GM19372 (cell line): ENCODE measurements around the gene APAF1.
"Not testable (repeated sequence)": the region's sequence is repeated elsewhere in the genome, so short reads cannot be mapped to it uniquely, and the experiment has no call there.

Source experiments
- ATAC-seq: cut with Tn5 transposase; IDR thresholded peaks from one replicate; pipeline ENCODE4 v1.9.1; 2021; ENCODE audit warnings: mild to moderate bottlenecking, low read depth, moderate library complexity; ENCODE audit not compliant: unreplicated experiment

Gene APAF1, protein sequence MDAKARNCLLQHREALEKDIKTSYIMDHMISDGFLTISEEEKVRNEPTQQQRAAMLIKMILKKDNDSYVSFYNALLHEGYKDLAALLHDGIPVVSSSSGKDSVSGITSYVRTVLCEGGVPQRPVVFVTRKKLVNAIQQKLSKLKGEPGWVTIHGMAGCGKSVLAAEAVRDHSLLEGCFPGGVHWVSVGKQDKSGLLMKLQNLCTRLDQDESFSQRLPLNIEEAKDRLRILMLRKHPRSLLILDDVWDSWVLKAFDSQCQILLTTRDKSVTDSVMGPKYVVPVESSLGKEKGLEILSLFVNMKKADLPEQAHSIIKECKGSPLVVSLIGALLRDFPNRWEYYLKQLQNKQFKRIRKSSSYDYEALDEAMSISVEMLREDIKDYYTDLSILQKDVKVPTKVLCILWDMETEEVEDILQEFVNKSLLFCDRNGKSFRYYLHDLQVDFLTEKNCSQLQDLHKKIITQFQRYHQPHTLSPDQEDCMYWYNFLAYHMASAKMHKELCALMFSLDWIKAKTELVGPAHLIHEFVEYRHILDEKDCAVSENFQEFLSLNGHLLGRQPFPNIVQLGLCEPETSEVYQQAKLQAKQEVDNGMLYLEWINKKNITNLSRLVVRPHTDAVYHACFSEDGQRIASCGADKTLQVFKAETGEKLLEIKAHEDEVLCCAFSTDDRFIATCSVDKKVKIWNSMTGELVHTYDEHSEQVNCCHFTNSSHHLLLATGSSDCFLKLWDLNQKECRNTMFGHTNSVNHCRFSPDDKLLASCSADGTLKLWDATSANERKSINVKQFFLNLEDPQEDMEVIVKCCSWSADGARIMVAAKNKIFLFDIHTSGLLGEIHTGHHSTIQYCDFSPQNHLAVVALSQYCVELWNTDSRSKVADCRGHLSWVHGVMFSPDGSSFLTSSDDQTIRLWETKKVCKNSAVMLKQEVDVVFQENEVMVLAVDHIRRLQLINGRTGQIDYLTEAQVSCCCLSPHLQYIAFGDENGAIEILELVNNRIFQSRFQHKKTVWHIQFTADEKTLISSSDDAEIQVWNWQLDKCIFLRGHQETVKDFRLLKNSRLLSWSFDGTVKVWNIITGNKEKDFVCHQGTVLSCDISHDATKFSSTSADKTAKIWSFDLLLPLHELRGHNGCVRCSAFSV (N-terminal part only)

DNA sequence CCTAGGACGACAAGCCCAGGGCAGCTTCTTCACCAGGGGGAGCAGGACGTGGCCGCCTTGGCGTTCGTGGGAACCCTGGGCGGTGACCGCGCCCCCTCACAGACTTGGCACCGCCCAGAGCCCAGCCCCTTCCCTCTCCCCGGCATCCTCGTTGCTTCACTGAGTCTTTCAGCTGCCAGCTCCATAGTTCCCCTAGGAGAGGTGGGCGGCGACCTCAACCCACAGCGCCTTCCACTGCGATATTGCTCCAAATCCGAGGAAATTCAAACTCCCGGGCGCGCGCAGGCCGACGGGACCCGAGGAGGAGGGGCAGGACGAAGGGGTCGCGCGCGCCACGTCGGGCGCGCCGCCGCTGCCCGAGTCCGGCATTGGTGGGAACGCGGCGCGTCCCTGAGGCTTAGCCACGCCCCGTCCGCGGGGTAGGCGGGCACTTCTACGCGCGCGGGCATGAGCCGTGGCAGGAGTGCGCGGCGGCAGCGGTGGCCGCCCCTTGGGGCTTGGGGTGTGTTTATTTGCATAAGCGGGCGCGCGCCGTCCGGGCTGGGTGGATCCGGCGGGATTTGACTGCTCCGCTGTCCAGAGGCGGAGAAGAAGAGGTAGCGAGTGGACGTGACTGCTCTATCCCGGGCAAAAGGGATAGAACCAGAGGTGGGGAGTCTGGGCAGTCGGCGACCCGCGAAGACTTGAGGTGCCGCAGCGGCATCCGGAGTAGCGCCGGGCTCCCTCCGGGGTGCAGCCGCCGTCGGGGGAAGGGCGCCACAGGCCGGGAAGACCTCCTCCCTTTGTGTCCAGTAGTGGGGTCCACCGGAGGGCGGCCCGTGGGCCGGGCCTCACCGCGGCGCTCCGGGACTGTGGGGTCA, at the start of gene APAF1, which contains the start of gene IKBIP:
APAF1 (plus strand) TSS at position 579 of the 860 bp plus-strand sequence. CDS start 3,070 bp downstream, outside the sequence.
IKBIP (minus strand) TSS at position 77 of the 860 bp plus-strand sequence. CDS start 87 bp downstream, outside the sequence.
- peak; percentile 82 for ATAC-seq

DNA sequence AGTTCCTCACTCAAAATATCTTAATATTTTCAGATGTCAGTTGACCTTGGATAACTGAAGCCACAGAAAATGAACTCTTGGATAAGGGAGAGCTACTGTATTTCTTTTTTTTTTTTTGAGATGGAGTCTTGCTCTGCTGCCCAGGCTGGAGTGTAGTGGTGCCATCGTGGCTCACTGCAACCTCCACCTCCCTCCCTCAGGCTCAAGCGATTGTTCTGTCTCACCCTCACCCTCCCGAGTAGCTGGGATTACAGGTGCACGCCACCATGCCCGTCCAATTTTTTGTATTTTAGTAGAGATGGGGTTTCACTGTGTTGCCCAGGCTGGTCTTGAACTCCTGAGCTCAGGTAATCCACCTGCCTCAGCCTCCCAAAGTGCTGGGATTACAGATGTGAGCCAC, 47.8 kb upstream of the APAF1 start:
- ATAC-seq: not testable (repeated sequence)

DNA sequence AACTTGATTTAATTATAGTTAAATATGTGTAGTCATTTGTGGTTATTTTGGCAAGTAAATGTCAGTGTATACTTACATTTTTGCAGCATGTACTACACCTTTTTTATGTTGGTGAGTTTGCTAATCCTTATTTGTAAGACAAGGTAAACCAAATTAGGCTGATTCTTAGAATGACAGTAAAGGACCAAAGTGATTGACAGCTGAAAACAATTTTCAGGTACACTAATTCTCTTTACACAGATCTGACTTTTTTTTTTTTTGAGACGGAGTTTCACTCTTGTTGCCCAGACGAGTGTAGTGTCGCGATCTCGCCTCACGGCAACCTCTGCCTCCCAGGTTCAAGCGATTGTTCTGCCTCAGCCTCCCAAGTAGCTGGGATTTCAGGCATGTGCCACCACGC, 43.2 kb upstream of the APAF1 start:
- ATAC-seq: no peak

DNA sequence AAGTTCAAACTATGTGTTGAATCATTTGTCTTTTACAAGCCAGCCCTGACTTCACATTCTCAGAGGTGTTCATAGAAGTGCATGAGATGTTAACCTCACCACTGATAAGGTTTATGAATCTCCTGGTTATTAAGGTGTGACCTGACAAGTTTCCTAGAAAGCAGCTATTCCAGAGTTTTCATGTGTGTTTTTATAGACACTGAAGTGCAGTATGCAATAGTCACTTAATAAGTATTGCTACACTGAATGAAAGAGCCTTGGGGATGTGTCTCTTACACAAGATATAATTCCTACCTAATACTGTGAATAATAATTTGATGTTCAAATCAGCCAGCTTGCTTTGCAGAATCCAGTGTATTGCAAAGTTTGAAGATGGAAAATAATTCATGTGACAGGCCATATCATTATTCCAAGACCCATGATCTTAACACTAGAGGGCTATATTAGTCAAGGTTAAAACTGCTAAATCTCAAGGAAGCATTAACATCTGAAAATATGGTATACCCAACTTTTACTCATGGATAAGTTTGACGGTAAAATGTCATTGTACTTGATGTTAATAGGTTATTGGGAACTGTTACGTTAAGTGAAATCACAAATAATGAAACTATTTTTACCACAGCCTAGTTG, 38.6 kb upstream of the APAF1 start:
- no peak for ATAC-seq

DNA sequence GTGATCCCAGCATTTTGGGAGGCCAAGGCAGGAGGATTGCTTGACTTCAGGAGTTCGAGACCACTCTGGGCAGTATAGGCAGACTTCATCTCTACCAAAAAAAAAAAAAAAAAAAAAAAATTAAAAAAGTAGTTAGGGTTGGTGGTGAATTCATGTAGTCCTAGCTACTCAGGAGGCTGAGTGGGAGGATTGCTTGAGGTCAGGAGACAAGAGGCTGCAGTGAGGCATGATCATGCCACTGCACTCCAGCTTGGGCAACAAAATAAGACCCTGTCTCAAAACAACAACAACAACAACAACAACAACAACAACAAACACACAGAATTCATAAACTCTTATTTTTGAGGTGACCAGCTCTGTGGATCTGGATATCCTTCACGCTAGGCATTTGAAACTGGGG, 34.5 kb upstream of the APAF1 start:
- no peak for ATAC-seq

DNA sequence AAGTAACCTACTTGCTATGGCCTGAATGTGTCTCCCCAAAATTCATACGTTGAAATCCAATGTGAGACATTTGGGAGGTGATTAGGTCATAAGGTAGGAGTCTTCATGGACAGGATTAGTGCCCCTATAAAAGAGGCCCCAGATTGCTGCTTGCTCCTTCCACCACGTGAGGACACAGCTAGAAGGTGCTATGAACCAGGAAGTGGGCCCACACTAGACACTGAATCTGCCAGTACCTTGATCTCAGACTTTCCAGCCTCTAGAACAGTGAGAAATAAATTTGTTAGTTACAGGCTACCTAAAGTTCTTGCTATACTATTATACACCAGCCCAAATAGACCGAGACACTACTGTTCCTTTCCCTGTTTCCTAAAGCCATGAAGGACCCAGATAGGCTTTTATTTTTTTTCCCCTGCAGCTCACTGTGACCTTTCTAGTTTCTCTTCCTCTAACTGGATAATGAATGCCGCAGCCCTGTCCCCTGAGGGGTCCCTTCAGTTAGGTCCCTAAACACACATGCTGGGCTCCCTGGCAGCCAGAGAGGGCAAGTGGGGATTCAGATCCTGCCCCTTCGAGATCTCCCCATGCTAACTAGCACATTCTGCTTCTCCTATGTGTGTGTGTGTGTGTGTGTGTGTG, 32.3 kb upstream of the APAF1 start:
- peak; percentile 87 for ATAC-seq

DNA sequence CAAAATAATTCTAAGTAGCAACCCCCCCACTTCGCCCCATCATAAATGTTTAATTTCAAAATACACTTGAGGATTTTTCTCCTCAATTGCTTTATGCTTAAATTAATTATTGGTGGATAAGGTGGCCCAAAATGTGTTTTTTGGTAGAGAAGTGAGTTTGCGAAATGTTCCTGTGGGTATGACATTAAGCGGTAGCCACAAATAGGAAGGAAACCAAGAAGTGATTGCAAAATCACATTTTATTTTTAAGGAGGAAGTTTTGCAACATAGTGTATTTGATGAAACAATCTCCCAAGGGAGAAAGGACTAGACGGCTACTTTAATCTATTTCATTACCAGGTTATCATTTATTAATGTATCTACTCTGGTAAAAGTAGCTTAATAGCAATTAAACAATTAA, 26.1 kb upstream of the APAF1 start:
- ATAC-seq: no peak

DNA sequence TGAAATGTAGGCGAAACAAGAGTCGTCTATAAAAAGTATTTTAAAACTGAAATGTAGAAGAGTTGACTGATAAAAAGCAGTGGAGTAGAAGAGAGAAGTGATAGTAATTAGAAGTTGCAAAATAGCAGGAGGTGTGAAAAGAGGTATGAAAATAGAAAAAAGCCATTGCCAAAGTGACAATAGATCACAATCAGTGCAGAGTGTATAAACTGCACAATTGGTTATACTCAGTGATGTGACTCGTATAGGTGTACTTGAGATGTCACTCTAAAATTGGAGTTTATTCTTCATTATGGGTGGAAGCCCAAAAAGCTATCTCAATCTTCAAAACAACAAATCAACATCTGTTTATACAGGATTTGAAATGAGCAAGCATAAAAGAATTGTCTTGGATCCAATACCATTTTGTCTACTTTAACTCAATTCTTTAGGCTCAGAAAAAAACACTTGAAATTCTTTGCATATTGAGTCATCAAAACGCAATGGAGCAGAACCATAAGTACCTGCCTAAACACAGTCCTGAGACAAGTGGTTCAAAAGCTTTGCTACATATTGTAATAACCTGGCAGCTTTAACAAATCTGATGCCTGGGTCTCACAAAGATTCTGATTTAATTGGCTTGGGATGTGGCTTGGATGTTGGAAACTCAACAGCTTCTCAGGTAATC, 9.3 kb upstream of the APAF1 start:
- ATAC-seq: peak; percentile 75

DNA sequence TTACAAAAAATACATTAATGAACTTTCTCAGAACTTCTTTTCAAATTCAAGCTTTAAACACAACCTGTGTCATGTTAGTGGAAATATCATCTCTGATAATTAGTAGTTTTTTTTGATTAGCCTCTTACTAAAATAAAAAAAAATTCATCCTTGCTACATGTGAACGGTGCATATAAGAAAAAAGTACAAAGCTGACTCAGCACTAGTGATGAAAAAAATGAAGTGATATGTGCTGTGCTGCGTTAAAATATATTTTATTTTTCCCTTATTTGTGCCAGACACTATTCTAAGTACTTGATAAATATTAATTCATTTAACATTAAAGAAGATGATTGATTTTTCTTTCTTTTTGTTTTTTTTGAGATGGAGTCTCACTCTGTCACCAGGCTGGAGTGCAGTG, 8.0 kb upstream of the APAF1 start:
- no peak for ATAC-seq

DNA sequence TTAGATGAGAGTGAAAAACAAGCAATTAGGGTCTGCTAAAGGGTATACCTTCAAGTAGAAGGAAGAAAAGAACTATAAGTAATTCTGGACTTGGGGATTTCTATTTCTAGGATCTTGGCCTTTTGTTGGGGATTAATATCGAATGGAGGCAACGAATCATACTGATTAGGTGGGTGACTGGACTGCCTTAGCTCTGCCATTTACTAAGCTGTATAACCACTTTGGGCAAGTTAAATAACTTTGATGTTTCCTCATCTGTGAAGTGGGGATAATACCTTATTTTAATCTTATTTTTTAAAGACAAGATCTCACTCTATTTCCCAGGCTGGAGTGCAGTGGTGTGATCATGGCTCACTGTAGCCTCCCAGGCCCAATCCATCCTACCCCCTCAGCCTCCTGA, 7.1 kb upstream of the APAF1 start:
- no peak for ATAC-seq

DNA sequence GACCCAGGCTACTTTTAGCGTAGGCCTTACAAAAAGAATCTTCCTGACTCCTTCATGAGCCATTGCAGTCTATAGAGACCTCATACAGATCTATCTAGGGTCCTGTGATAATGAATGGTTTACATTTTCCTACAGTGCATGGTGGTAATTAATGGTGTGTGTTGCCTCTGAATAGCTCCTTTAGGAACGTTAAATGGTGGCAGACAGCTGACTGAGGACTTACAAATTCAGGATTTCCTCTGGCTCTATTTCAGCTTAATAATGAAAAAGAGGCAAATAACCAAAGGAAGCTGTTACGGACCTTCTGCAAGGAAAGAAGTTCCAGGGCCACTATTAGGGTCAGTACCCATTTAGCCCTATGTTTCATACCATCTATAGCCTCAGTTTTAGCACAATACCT, 5.6 kb upstream of the APAF1 start:
- ATAC-seq: no peak

DNA sequence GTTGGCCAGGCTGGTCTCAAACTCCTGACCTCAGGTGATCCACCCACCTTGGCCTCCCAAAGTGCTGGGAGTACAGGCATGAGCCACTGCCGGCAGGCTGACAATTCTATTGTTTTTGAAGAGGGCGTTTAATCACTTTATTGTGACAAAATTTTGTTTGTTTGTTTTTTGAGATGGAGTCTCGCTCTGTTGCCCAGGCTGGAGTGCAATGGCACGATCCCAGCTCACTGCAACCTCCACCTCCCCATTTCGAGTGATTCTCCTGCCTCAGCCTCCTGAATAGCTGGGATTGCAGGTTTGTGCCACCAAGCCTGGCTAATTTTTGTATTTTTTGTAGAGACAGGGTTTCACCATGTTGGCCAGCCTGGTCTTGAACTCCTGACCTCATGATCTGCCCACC, 2.3 kb upstream of the APAF1 start:
- not testable (repeated sequence) for ATAC-seq

DNA sequence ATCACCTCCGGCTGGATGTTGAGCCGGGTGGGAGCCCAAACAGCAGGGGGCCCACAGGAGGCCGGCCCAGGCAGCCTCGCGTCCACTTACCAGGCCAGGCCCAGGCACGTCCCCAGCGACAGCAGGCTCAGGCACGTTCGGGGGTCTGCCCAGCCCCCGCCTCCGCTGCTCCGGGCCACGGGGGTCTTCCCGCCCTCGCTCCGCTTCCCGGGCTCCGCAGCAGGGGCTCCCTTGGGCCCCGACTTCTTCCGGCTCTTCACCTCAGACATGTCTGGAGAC, 718 bp upstream of the APAF1 start:
- ATAC-seq: peak; percentile 21

DNA sequence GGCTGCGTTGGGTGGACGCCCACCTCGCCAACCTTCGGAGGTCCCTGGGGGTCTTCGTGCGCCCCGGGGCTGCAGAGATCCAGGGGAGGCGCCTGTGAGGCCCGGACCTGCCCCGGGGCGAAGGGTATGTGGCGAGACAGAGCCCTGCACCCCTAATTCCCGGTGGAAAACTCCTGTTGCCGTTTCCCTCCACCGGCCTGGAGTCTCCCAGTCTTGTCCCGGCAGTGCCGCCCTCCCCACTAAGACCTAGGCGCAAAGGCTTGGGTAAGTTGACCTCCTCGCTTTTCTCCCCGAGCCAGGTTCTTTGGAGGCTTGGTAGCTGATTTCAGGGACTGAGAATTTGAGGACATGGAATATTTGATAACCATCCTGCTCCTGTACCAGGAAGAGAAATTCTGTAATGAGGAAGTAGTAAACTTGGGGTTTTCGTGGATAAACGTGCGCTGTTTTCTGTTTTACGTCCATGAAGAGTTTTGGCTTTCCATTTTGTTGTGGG, 530 bp downstream of the APAF1 start:
- no peak for ATAC-seq

DNA sequence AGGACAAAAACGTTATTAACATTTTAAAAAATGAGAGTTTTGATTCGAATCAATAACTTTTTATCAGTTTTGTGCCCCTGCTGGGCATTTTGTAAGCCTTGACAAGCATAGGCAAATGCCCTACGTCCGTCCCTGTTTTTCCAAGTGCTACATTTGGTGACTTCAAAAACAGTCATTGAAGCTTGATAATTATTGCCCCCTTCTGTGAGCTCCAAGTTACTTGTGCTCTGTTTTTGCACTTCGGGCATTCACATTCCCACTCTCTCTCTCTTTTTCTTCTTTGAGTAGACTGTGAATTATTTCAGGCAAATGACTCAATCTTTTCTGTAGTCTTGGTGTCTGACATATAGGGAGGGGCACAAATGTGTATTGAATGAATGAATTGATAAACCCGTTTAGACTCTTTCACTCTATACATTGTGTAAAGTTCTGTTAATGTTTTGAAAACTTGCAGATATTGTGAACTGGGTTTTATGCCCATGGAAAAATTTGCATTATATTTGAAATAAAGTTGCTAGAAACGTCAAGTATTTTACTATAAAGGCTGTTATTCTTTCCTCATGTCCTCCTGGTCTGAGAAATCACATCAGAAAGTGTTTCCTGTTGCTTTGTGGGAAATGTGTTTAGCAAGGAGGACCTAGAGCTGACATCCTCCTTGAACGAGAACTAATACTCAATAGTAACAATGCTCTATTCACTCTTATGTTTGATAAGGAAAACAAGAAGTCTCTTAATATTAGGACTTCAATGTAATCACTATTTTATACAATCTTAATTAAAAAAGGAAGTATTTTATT, 1.4 kb downstream of the APAF1 start:
- ATAC-seq: no peak

DNA sequence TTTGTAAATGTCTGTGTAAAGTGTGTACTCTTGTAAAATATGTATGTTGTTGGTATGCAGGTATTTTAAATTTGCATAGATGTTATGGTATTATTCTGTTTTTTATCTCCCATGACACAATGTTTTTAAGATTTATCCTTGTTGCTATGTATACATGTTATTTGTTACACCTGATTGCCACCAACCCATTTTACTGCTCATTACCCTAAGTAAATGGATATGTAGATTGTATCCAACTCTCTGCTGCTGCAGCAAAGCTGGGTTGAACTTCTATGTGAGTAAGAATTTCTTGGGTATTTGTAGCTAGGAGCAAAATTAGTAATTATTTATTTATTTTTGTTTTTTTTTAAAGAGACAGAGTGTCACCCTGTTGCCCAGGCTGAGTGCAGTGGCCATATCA, 6.2 kb downstream of the APAF1 start:
- ATAC-seq: no peak

DNA sequence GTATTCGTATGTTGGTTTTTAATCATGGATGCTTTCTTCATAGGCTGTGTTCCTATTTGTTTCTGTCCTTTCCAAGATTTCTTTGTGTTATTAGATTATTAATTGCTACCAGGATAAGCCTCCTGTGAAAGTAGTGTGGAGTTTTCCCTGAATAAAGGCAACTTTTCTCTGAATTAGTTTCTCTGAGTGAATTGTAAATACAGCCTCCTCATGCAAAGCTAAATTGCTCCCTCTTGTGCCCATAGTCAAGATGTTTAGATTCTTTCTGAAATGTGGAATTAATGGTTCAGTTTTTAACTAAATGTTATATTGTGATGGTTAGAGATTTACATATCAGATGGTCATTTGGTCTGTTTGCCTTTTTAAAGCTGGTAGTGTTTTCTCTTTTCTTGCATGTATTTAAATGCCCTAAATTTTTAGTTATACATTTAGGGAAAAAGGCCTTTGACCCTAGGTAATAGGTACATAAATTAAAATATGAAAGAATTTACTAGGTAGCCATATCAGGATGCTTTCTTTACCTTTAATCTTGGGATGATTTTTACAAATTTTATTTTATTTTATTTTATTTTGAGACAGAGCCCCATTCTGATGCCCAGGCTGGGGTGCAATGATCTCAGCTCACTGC, 8.9 kb downstream of the APAF1 start:
- ATAC-seq: no peak
